Heart left ventricle (tissue), 13 donors: Measurements from ENCODE around the gene LPCAT1.

Experiments
- CTCF ChIP-seq, 12 donors: fragments of 200-600 bp; sonication (generic) in 4 of 12; IDR thresholded peaks; one replicate each; pipeline versions ENCODE4 v1.5.0 to v1.8.0; 2018 to 2022; ENCODE audit warnings: antibody characterized with exemption in 12 of 12, mild to moderate bottlenecking in 5 of 12
- POLR2A ChIP-seq, 2 donors: fragments of 450-650 bp; IDR thresholded peaks; one replicate each; pipeline ENCODE4 v1.6.1; 2017; ENCODE audit warnings: antibody characterized with exemption in 2 of 2, mild to moderate bottlenecking in 2 of 2, moderate library complexity in 2 of 2
- donor health status: ischemic (EF 13 %, LVEDD 7.1; RV severe dilation, severe dysfunction).
- donor health status: DM: no; HTN: yes; CAD: no.
- donor health status: DM: no; HTN: no; CAD: no.
- donor health status: ischemic (EF 25% LVEDD 6.9; RV normal size, moderate dysfunction).
- donor health status: ischemic (EF 25% LVEDD 5.7; RV mildly dilated, moderate dysfunction).
- donor health status: ischemic (EF 35%, LVEDD 5.7; RV mildly dilated, moderate dysfunction).
- donor health status: nonischemic (EF 11% LVEDD 7.7; RV severe dilation, severe dysfunction).
- donor health status: DM: yes; HTN: yes; CAD: no.
- donor health status: PGD.
- donor health status: ischemic (EF 29% LVEDD 5.4; RV normal size, mild dysfunction).
- donor health status: nonischemic (EF 23%, LVEDD 6.1; RV moderate dilation, normal function).

- TF ChIP-seq CTCF (IDR thresholded peaks at IDR 0.05) (no peak), POLR2A (IDR thresholded peaks at IDR 0.05) (no peak)
These were observed 75.9 kb downstream of the LPCAT1 start for GRCh38 chr5:1447671-1448361.
